PFSK-1 (cell line): ENCODE measurements around the gene NFIA.

Source experiments
- POLR2AphosphoS5 ChIP-seq: IDR thresholded peaks from 2 replicates; pipeline ENCODE4 v1.6.1; 2012; ENCODE audit warnings: low read depth, mild to moderate bottlenecking, control low read depth, low read length, moderate library complexity
- SIN3A ChIP-seq: IDR thresholded peaks from 2 replicates; pipeline ENCODE4 v1.6.1; 2012; ENCODE audit warnings: mild to moderate bottlenecking, low read length, moderate library complexity, borderline replicate concordance; ENCODE audit not compliant: insufficient read depth
- TAF1 ChIP-seq: IDR thresholded peaks from 2 replicates; pipeline ENCODE4 v1.6.1; 2012; ENCODE audit warnings: low read length, control low read depth, borderline replicate concordance; ENCODE audit not compliant: insufficient read depth

- TF ChIP-seq TAF1: no peak
- no peak for TF ChIP-seq POLR2AphosphoS5
- TF ChIP-seq SIN3A: no peak
These were observed 416.0 kb downstream of the NFIA start for GRCh38 chr1:61498342-61498741.
